Erythroblast (primary cell): ENCODE measurements around the gene PROM2.

Source experiments
- GATA1 ChIP-seq: IDR thresholded peaks from 2 replicates; pipeline ENCODE4 v1.6.1; 2011; ENCODE audit warnings: low read depth, mild to moderate bottlenecking, control low read depth, low read length, moderate library complexity
- POLR2A ChIP-seq: IDR thresholded peaks from 2 replicates; pipeline ENCODE4 v1.6.1; 2011; ENCODE audit warnings: mild to moderate bottlenecking, low read length

- TF ChIP-seq POLR2A (no peak), GATA1 (no peak)
Measured at GRCh38 chr2:95276888-95277245, 2.6 kb downstream of the PROM2 start.
